HCT116 (cell line): Measurements from ENCODE around the gene PSMD4. TPM values are rescaled to one million over a fixed set of nuclear protein-coding genes. Genes with fewer than 3 reads are reported as not detected.

Source experiments
- ATAC-seq: fragments of 200-7000 bp; cut with Tn5 transposase; 2 replicates; pipeline ENCODE4 v1.9.1; 2020; ENCODE audit warnings: mild to moderate bottlenecking, moderate library complexity
- BruUV-seq: library from RNA; stranded (reverse); fragments of 400-500 nt; replicated peaks from 2 replicates; lab custom pipeline; 2021; lab: Mats Ljungman, UMichigan
- CTCF ChIA-PET: fragments of 300-600 bp; sonication (Branson Sonifier 250); formaldehyde crosslinking; loops from one replicate; lab custom pipeline; 2021; ENCODE audit warnings: antibody characterized with exemption; lab: Charles Lee
- POLR2A ChIA-PET: fragments of 300-600, 350-600 bp; sonication (Branson Sonifier 250); formaldehyde crosslinking; loops from one replicate; lab custom pipeline; 2021; ENCODE audit warnings: antibody characterized with exemption; lab: Charles Lee
- RAD21 ChIA-PET, 2 experiments: fragments of 300-600 bp; sonication (Branson Sonifier 250); formaldehyde crosslinking; loops; one replicate each; lab custom pipeline; 2023; ENCODE audit warnings: low total read pairs in 2 of 2; ENCODE audit not compliant: uncharacterized antibody in 2 of 2, unreplicated experiment in 2 of 2, low non-redundant PET in 1 of 2; lab: Charles Lee
- DNase-seq: peaks from one replicate; pipeline ENCODE4 v3.0.0-alpha.2; 2010; ENCODE audit warnings: low read depth, low spot score
- H2AFZ ChIP-seq: fragments of 200-600 bp; shearing (Covaris generic), sonication (generic); 2 replicates; pipeline ENCODE4 v1.6.1; 2017; ENCODE audit warnings: low read depth, mixed run types, mixed read lengths, antibody characterized with exemption, low read length; ENCODE audit not compliant: poor library complexity, severe bottlenecking
- H3K27ac ChIP-seq: 2 replicates; pipeline ENCODE4 v1.5.1; 2012; ENCODE audit warnings: low read depth, low read length
- H3K27me3 ChIP-seq: fragments of 200-600 bp; sonication (generic); 2 replicates; pipeline ENCODE4 v1.6.1; 2016; ENCODE audit warnings: mixed run types, low read length, mixed read lengths; ENCODE audit not compliant: insufficient read depth
- H3K36me3 ChIP-seq, 2 experiments: fragments of 200-500 bp in 1 of 2; fragments of 200-600 bp in 1 of 2; sonication (Bioruptor generic) in 1 of 2; sonication (generic) in 1 of 2; 2 replicates each; pipeline versions ENCODE4 v1.5.1 to v1.6.1; 2014 to 2016; ENCODE audit warnings: low read length in 2 of 2, inconsistent platforms in 1 of 2, mixed read lengths in 1 of 2, mixed run types in 1 of 2; ENCODE audit not compliant: insufficient read depth in 2 of 2, control insufficient read depth in 1 of 2
- H3K4me1 ChIP-seq, 2 experiments: fragments of 200-600 bp in 1 of 2; sonication (generic) in 1 of 2; 2 replicates each; pipeline versions ENCODE4 v1.5.1 to v1.6.1; 2012 to 2017; ENCODE audit warnings: low read length in 2 of 2, inconsistent platforms in 1 of 2, mild to moderate bottlenecking in 1 of 2, mixed read lengths in 1 of 2, mixed run types in 1 of 2, moderate library complexity in 1 of 2; ENCODE audit not compliant: insufficient read depth in 2 of 2, control insufficient read depth in 1 of 2
- H3K4me2 ChIP-seq: fragments of 200-600 bp; sonication (generic); 2 replicates; pipeline ENCODE4 v1.6.1; 2017; ENCODE audit warnings: mixed run types, low read length, mixed read lengths
- H3K4me3 ChIP-seq, 2 experiments: fragments of 200-600 bp in 1 of 2; sonication (generic) in 1 of 2; replicated peaks in 1 of 2; 2 replicates each; pipeline ENCODE4 v1.5.1; 2011 to 2016; ENCODE audit warnings: low read length in 2 of 2, control low read depth in 1 of 2, low read depth in 1 of 2, mild to moderate bottlenecking in 1 of 2, mixed read lengths in 1 of 2, mixed run types in 1 of 2
- H3K79me2 ChIP-seq: fragments of 200-600 bp; sonication (generic); 2 replicates; pipeline ENCODE4 v1.6.1; 2017; ENCODE audit warnings: mild to moderate bottlenecking, mixed run types, low read length, moderate library complexity, mixed read lengths; ENCODE audit not compliant: insufficient read depth
- H3K9ac ChIP-seq: fragments of 200-600 bp; sonication (generic); 2 replicates; pipeline ENCODE4 v1.6.1; 2016; ENCODE audit warnings: low read length, mixed read lengths
- H3K9me2 ChIP-seq: fragments of 200-600 bp; sonication (generic), shearing (Covaris generic); 2 replicates; pipeline ENCODE4 v1.6.1; 2017; ENCODE audit warnings: mixed run types, mild to moderate bottlenecking, moderate library complexity; ENCODE audit not compliant: insufficient read depth
- H3K9me3 ChIP-seq, 2 experiments: fragments of 200-500 bp in 1 of 2; fragments of 200-600 bp in 1 of 2; sonication (Bioruptor generic) in 1 of 2; sonication (generic) in 1 of 2; 2 replicates each; pipeline ENCODE4 v1.6.1; 2014 to 2017; ENCODE audit warnings: low read length in 2 of 2, mixed read lengths in 2 of 2, inconsistent platforms in 1 of 2, low read depth in 1 of 2, mild to moderate bottlenecking in 1 of 2, mixed run types in 1 of 2, moderate library complexity in 1 of 2; ENCODE audit not compliant: control insufficient read depth in 1 of 2, insufficient read depth in 1 of 2
- H4K20me1 ChIP-seq: fragments of 200-600 bp; sonication (generic), shearing (Covaris generic); 2 replicates; pipeline ENCODE4 v1.6.1; 2017; ENCODE audit warnings: mixed run types, mild to moderate bottlenecking, moderate library complexity; ENCODE audit not compliant: insufficient read depth
- CBX3 ChIP-seq: IDR thresholded peaks from 2 replicates; pipeline ENCODE4 v1.6.1; 2012; ENCODE audit warnings: low read depth
- CEBPB ChIP-seq: IDR thresholded peaks from 2 replicates; pipeline ENCODE4 v1.6.1; 2012; ENCODE audit warnings: low read depth
- EGR1 ChIP-seq: IDR thresholded peaks from 2 replicates; pipeline ENCODE4 v1.6.1; 2012; ENCODE audit warnings: low read depth
- ELF1 ChIP-seq: IDR thresholded peaks from 2 replicates; pipeline ENCODE4 v1.6.1; 2012; ENCODE audit warnings: low read depth, borderline replicate concordance
- EZH2 ChIP-seq: fragments of 200-600 bp; sonication (generic); IDR thresholded peaks from 2 replicates; pipeline ENCODE4 v1.6.1; 2017; ENCODE audit warnings: antibody characterized with exemption, mixed run types
- EZH2phosphoT487 ChIP-seq: fragments of 200-600 bp; IDR thresholded peaks from 2 replicates; pipeline ENCODE4 v1.6.1; 2018; ENCODE audit warnings: antibody characterized with exemption, borderline replicate concordance
- FOSL1 ChIP-seq: IDR thresholded peaks from 2 replicates; pipeline ENCODE4 v1.6.1; 2012; ENCODE audit warnings: low read depth
- JUND ChIP-seq: IDR thresholded peaks from 2 replicates; pipeline ENCODE4 v1.6.1; 2012
- POLR2A ChIP-seq: IDR thresholded peaks from 2 replicates; pipeline ENCODE4 v1.7.0; 2011; ENCODE audit warnings: borderline replicate concordance; ENCODE audit not compliant: insufficient read depth, insufficient read length; ENCODE audit errors: extremely low read depth
- POLR2AphosphoS5 ChIP-seq: IDR thresholded peaks from 2 replicates; pipeline ENCODE4 v1.6.1; 2011; ENCODE audit warnings: mild to moderate bottlenecking, low read depth, low read length, moderate library complexity
- RAD21 ChIP-seq: IDR thresholded peaks from 2 replicates; pipeline ENCODE4 v1.6.1; 2012; ENCODE audit warnings: low read depth, mild to moderate bottlenecking
- SIN3A ChIP-seq: IDR thresholded peaks from 2 replicates; pipeline ENCODE4 v1.6.1; 2012; ENCODE audit warnings: low read depth
- SP1 ChIP-seq: IDR thresholded peaks from 2 replicates; pipeline ENCODE4 v1.6.1; 2012; ENCODE audit warnings: low read depth
- SRF ChIP-seq: IDR thresholded peaks from 2 replicates; pipeline ENCODE4 v1.6.1; 2012; ENCODE audit warnings: low read depth
- ZNF274 ChIP-seq: fragments of 200-500 bp; sonication (Bioruptor generic); IDR thresholded peaks from 2 replicates; pipeline ENCODE4 v1.6.1; 2014; ENCODE audit warnings: mild to moderate bottlenecking, low read depth, low read length, inconsistent platforms
- intact Hi-C: fragments of 100-400 bp; cut with micrococcal nuclease; formaldehyde crosslinking; loops from 2 replicates; pipeline ENCODE4 v1.10.0; 2022
- total RNA-seq: library from RNA; stranded (reverse); gene quantifications from one replicate; pipeline ENCODE4 v1.2.1, GENCODE V29; 2021; ENCODE audit not compliant: unreplicated experiment
- TF ChIP-seq, protein P1 (sequence below): IDR thresholded peaks from 2 replicates; pipeline ENCODE4 v1.6.1; 2011; ENCODE audit warnings: mild to moderate bottlenecking, low read length, moderate library complexity; ENCODE audit not compliant: insufficient replicate concordance; ENCODE audit errors: extremely low read depth
- TF ChIP-seq, protein P2 (sequence below): IDR thresholded peaks from 2 replicates; pipeline ENCODE4 v1.6.1; 2012
- TF ChIP-seq, protein P3 (sequence below): IDR thresholded peaks from 2 replicates; pipeline ENCODE4 v1.6.1; 2012; ENCODE audit warnings: low read depth

PSMD4 gene
- total RNA-seq, 1 experiment from 2014 or later = 225 TPM

DNA sequence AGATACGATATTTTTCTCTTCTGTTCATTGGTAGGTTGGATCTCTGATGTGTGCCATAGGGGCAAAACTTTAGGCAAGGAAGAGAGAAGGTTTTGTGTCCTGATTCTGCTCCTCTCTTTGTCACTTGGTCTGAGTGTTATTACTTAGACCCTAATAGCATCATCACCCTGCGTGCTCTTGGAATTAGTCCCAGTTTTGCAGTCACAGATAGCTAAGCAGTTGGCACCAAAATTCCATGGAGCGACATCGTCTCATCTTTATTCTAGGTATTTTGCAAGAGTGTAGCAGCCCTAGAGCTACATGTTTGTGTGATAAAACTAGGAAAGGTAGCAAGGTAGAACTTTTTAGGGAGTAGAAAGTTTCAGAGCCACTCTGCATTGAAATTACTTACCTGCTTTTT is 32.4 kb upstream of the PSMD4 start:
- no peaks in the 10 kb centered on the region for H3K27me3 ChIP-seq
- DNase-seq (no peak), ATAC-seq (no peak)
- H3K4me1 ChIP-seq = no peaks in the 10 kb centered on the region
- H3K4me2 ChIP-seq = no peak overlapping the region
- no peaks in the 10 kb centered on the region for H3K9me3 ChIP-seq
- no peak overlapping the region for H2AFZ ChIP-seq
- no TSS peak for BruUV-seq
- POLR2A ChIA-PET = no interaction called here
- peaks cover 9 to 14% of the 10 kb centered on the region in 2 experiments for H3K36me3 ChIP-seq
- H3K9me2 ChIP-seq = no peaks in the 10 kb centered on the region
- RAD21 ChIA-PET = no interaction called here
- no peak for TF ChIP-seq EGR1
- peaks cover 85% of the 10 kb centered on the region for H3K79me2 ChIP-seq
- no peak overlapping the region for H3K27ac ChIP-seq
- no peak overlapping the region for H3K9ac ChIP-seq
- intact Hi-C loops = no loop called here
- H4K20me1 ChIP-seq = peaks cover 8% of the 10 kb centered on the region; the same call in 1 of the 2 replicates
- no peak overlapping the region for H3K4me3 ChIP-seq
- CTCF ChIA-PET = no interaction called here

DNA sequence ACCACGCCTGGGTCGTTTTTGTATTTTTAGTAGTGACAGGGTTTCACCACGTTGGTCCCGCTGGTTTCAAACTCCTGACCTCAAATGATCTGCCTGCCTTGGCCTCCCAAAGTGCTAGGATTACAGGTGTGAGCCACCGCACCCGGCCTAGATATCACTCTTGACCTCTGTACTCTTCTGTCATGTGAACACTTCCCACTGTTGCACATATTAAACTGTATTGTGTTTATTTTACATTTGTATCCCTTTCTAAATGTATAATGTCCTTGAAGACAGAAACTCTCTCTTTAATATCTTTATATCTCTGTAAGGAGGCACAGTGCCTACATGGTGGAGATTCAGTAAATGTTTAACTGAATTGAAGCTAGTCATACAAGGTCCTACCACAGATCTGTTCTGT is 19.3 kb upstream of the PSMD4 start:
- Histone ChIP-seq H3K9me3 (no peaks in the 10 kb centered on the region), H3K4me3 (no peak overlapping the region), H3K9me2 (no peaks in the 10 kb centered on the region), H3K79me2 (peaks cover 19% of the 10 kb centered on the region; the same call in 1 of the 2 replicates), H3K27me3 (no peaks in the 10 kb centered on the region)
- ChIA-PET RAD21 (interaction anchor here in 1 of 2 experiments (0.7 kb wide), 1 partner anchor 605 kb away, joined by 3 read pairs; no protein-coding TSS in a partner anchor), CTCF (no interaction called here)
- no TSS peak for BruUV-seq
- ATAC-seq = no peak
- DNase-seq = no peak
- TF ChIP-seq, protein P1, sequence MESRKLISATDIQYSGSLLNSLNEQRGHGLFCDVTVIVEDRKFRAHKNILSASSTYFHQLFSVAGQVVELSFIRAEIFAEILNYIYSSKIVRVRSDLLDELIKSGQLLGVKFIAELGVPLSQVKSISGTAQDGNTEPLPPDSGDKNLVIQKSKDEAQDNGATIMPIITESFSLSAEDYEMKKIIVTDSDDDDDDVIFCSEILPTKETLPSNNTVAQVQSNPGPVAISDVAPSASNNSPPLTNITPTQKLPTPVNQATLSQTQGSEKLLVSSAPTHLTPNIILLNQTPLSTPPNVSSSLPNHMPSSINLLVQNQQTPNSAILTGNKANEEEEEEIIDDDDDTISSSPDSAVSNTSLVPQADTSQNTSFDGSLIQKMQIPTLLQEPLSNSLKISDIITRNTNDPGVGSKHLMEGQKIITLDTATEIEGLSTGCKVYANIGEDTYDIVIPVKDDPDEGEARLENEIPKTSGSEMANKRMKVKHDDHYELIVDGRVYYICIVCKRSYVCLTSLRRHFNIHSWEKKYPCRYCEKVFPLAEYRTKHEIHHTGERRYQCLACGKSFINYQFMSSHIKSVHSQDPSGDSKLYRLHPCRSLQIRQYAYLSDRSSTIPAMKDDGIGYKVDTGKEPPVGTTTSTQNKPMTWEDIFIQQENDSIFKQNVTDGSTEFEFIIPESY = no peak
- TF ChIP-seq, protein P2, sequence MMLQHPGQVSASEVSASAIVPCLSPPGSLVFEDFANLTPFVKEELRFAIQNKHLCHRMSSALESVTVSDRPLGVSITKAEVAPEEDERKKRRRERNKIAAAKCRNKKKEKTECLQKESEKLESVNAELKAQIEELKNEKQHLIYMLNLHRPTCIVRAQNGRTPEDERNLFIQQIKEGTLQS = no peak
- TF ChIP-seq, protein P3, sequence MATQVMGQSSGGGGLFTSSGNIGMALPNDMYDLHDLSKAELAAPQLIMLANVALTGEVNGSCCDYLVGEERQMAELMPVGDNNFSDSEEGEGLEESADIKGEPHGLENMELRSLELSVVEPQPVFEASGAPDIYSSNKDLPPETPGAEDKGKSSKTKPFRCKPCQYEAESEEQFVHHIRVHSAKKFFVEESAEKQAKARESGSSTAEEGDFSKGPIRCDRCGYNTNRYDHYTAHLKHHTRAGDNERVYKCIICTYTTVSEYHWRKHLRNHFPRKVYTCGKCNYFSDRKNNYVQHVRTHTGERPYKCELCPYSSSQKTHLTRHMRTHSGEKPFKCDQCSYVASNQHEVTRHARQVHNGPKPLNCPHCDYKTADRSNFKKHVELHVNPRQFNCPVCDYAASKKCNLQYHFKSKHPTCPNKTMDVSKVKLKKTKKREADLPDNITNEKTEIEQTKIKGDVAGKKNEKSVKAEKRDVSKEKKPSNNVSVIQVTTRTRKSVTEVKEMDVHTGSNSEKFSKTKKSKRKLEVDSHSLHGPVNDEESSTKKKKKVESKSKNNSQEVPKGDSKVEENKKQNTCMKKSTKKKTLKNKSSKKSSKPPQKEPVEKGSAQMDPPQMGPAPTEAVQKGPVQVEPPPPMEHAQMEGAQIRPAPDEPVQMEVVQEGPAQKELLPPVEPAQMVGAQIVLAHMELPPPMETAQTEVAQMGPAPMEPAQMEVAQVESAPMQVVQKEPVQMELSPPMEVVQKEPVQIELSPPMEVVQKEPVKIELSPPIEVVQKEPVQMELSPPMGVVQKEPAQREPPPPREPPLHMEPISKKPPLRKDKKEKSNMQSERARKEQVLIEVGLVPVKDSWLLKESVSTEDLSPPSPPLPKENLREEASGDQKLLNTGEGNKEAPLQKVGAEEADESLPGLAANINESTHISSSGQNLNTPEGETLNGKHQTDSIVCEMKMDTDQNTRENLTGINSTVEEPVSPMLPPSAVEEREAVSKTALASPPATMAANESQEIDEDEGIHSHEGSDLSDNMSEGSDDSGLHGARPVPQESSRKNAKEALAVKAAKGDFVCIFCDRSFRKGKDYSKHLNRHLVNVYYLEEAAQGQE = no peak
- no peak for TF ChIP-seq JUND
- no peak for TF ChIP-seq SRF
- no peak for TF ChIP-seq SP1
- no peak for TF ChIP-seq CEBPB
- no peak for TF ChIP-seq RAD21
- TF ChIP-seq EZH2 = no peak
- TF ChIP-seq SIN3A = no peak
- TF ChIP-seq POLR2AphosphoS5 = no peak
- no peak for TF ChIP-seq EZH2phosphoT487
- no peak for TF ChIP-seq POLR2A
- no peak for TF ChIP-seq CBX3
- no peak for TF ChIP-seq FOSL1
- TF ChIP-seq ZNF274 = no peak
- no peak for TF ChIP-seq ELF1
- TF ChIP-seq, all 23 proteins: peak for 0
- no peak overlapping the region for H2AFZ ChIP-seq
- H4K20me1 ChIP-seq = no peaks in the 10 kb centered on the region
- no peak overlapping the region for H3K9ac ChIP-seq
- H3K36me3 ChIP-seq = peaks cover 50 to 81% of the 10 kb centered on the region in 2 experiments
- no peaks in the 10 kb centered on the region for H3K4me1 ChIP-seq
- POLR2A ChIA-PET = no interaction called here
- H3K27ac ChIP-seq = no peak overlapping the region
- intact Hi-C loops = no loop called here
- H3K4me2 ChIP-seq = no peak overlapping the region
